ENCODE data around the gene ADAMTS15.

- TF ChIP-seq CTCF (IDR thresholded peaks at IDR 0.05), result peak; percentile 72 to 83 (median 75)
- TF ChIP-seq POLR2A (IDR thresholded peaks at IDR 0.05), result no peak
- peak; percentile 39 to 64 (median 59) for TF ChIP-seq POLR2AphosphoS5 (IDR thresholded peaks at IDR 0.05)
These were observed 1.7 kb downstream of the ADAMTS15 start for GRCh38 chr11:130449996-130450769.

All from breast epithelium (tissue), 3 donors.